WTC11 (cell line): ENCODE results near the gene CNOT1. TPM values are rescaled to one million over a fixed set of nuclear protein-coding genes. Genes with fewer than 3 reads are reported as not detected.
A peak's percentile ranks its signal among the peaks of the same experiment; 100 is the strongest.

Source experiments
- ATAC-seq: fragments of 200-7000 bp; cut with Tn5 transposase; 2 replicates; pipeline ENCODE4 v1.10.0; 2021; ENCODE audit warnings: mild to moderate bottlenecking, moderate library complexity
- CTCF ChIA-PET: fragments of 300-600 bp; sonication (Branson Sonifier 250); formaldehyde crosslinking; loops from one replicate; lab custom pipeline; 2021; ENCODE audit warnings: antibody characterized with exemption; lab: Charles Lee
- POLR2A ChIA-PET: fragments of 350-600 bp; sonication (Branson Sonifier 250); formaldehyde crosslinking; loops from one replicate; lab custom pipeline; 2021; ENCODE audit warnings: antibody characterized with exemption; lab: Charles Lee
- DNase-seq: peaks from one replicate; pipeline ENCODE4 v3.0.0; 2021; ENCODE audit warnings: low spot score
- H3K27ac Mint-ChIP-seq: 2 replicates; pipeline ENCODE4 v1.8.0; 2021; ENCODE audit warnings: mixed read lengths
- H3K27me3 Mint-ChIP-seq: 2 replicates; pipeline ENCODE4 v1.8.0; 2021; ENCODE audit warnings: low read depth, mild to moderate bottlenecking, moderate library complexity, mixed read lengths
- H3K36me3 Mint-ChIP-seq: 2 replicates; pipeline ENCODE4 v1.8.0; 2021; ENCODE audit warnings: mixed read lengths
- H3K4me1 Mint-ChIP-seq: 2 replicates; pipeline ENCODE4 v1.8.0; 2022; ENCODE audit warnings: mixed read lengths
- H3K4me3 Mint-ChIP-seq: 2 replicates; pipeline ENCODE4 v1.8.0; 2021; ENCODE audit warnings: mild to moderate bottlenecking, moderate library complexity, mixed read lengths
- H3K9me3 Mint-ChIP-seq: 2 replicates; pipeline ENCODE4 v1.8.0; 2021; ENCODE audit warnings: mixed read lengths
- AFF4 ChIP-seq: sonication (generic); formaldehyde crosslinking; IDR thresholded peaks from 2 replicates; pipeline ENCODE4 v1.8.1; 2023; ENCODE audit warnings: mild to moderate bottlenecking, missing genetic modification reagents, borderline replicate concordance
- CDX4 ChIP-seq: fragments of 250-450 bp; sonication (Bioruptor Pico); IDR thresholded peaks from 2 replicates; pipeline ENCODE4 v1.9.0; 2021; ENCODE audit warnings: moderate library complexity, mild to moderate bottlenecking, inconsistent platforms, borderline replicate concordance
- CTCF ChIP-seq: fragments of 200-600 bp; IDR thresholded peaks from 2 replicates; pipeline ENCODE4 v1.8.0; 2022; ENCODE audit warnings: antibody characterized with exemption
- E2F4 ChIP-seq: sonication (generic); formaldehyde crosslinking; IDR thresholded peaks from 2 replicates; pipeline ENCODE4 v1.8.1; 2022; ENCODE audit warnings: low read depth, mild to moderate bottlenecking, moderate library complexity, missing genetic modification reagents, borderline replicate concordance
- ETV6 ChIP-seq: sonication (generic); formaldehyde crosslinking; IDR thresholded peaks from 2 replicates; pipeline ENCODE4 v1.8.1; 2022; ENCODE audit warnings: mild to moderate bottlenecking, missing genetic modification reagents
- FOXP1 ChIP-seq: sonication (generic); formaldehyde crosslinking; IDR thresholded peaks from 2 replicates; pipeline ENCODE4 v1.8.0; 2022; ENCODE audit warnings: missing genetic modification reagents, mild to moderate bottlenecking, moderate library complexity, borderline replicate concordance
- GTF2I ChIP-seq: fragments of 250-450 bp; sonication (Bioruptor Pico); conservative IDR thresholded peaks from 2 replicates; pipeline ENCODE4 v1.4.0; 2021; ENCODE audit warnings: mild to moderate bottlenecking
- MYBL2 ChIP-seq: sonication (generic); formaldehyde crosslinking; IDR thresholded peaks from 2 replicates; pipeline ENCODE4 v1.8.1; 2023; ENCODE audit warnings: mild to moderate bottlenecking, moderate library complexity, missing genetic modification reagents
- NFATC4 ChIP-seq: fragments of 250-450 bp; sonication (Bioruptor Pico); IDR thresholded peaks from 2 replicates; pipeline ENCODE4 v1.9.0; 2021; ENCODE audit warnings: mild to moderate bottlenecking
- NFE2L1 ChIP-seq: sonication (generic); formaldehyde crosslinking; IDR thresholded peaks from 2 replicates; pipeline ENCODE4 v1.8.1; 2023; ENCODE audit warnings: missing genetic modification reagents
- NR2C2 ChIP-seq: sonication (generic); formaldehyde crosslinking; IDR thresholded peaks from 2 replicates; pipeline ENCODE4 v1.8.0; 2022; ENCODE audit warnings: mild to moderate bottlenecking, missing genetic modification reagents
- NR3C1 ChIP-seq: sonication (generic); formaldehyde crosslinking; conservative IDR thresholded peaks from 2 replicates; pipeline ENCODE4 v1.8.1; 2023; ENCODE audit warnings: low read depth, mild to moderate bottlenecking, missing genetic modification reagents
- PRDM15 ChIP-seq: sonication (generic); formaldehyde crosslinking; IDR thresholded peaks from 2 replicates; pipeline ENCODE4 v1.8.0; 2022; ENCODE audit warnings: missing genetic modification reagents
- PREB ChIP-seq: sonication (generic); formaldehyde crosslinking; IDR thresholded peaks from 2 replicates; pipeline ENCODE4 v1.8.1; 2022; ENCODE audit warnings: mild to moderate bottlenecking, missing genetic modification reagents, moderate library complexity, borderline replicate concordance
- ZBTB43 ChIP-seq: sonication (generic); formaldehyde crosslinking; IDR thresholded peaks from 2 replicates; pipeline ENCODE4 v1.8.1; 2023; ENCODE audit warnings: mild to moderate bottlenecking, missing genetic modification reagents
- ZNF138 ChIP-seq: sonication (generic); formaldehyde crosslinking; conservative IDR thresholded peaks from 2 replicates; pipeline ENCODE4 v1.8.1; 2022; ENCODE audit warnings: mild to moderate bottlenecking, moderate library complexity, missing genetic modification reagents
- ZNF416 ChIP-seq: fragments of 250-450 bp; sonication (Bioruptor Pico); IDR thresholded peaks from 2 replicates; pipeline ENCODE4 v1.9.0; 2021; ENCODE audit warnings: mild to moderate bottlenecking, inconsistent platforms
- ZNF671 ChIP-seq: fragments of 250-450 bp; sonication (Bioruptor Pico); IDR thresholded peaks from 2 replicates; pipeline ENCODE4 v1.8.0; 2021; ENCODE audit warnings: mild to moderate bottlenecking
- total RNA-seq: library from RNA; stranded (reverse); gene quantifications from 3 replicates; pipeline ENCODE4 v1.2.3, GENCODE V29; 2021

The CNOT1 gene
- total RNA-seq, 1 experiment from 2014 or later: 314 TPM

GRCh38 chr16:58507963-58508670 lies 121.5 kb downstream of the CNOT1 start:
- CTCF ChIA-PET: interaction anchor here (1.7 to 1.8 kb wide), 2 partner anchors 13 to 172 kb away, joined by 4 to 6 read pairs; no protein-coding TSS in a partner anchor
- no peak for TF ChIP-seq PRDM15 (CRISPR knock-in tag)
- TF ChIP-seq CTCF: no peak
- TF ChIP-seq CDX4 (CRISPR knock-in tag): no peak
- no peak for TF ChIP-seq AFF4 (CRISPR knock-in tag)
- no peak for TF ChIP-seq NFATC4 (CRISPR knock-in tag)
- TF ChIP-seq MYBL2: no peak
- no peak for TF ChIP-seq ZNF138
- TF ChIP-seq GTF2I (CRISPR knock-in tag): no peak
- no peak for TF ChIP-seq ZNF671 (CRISPR knock-in tag)
- TF ChIP-seq, all 79 proteins: peak for 0
- DNase-seq (no peak), ATAC-seq (no peak)
- Mint-ChIP-seq H3K36me3 (no peaks in the 10 kb centered on the region), H3K27ac (no peak overlapping the region), H3K4me3 (no peak overlapping the region), H3K9me3 (no peaks in the 10 kb centered on the region), H3K4me1 (peaks cover 17% of the 10 kb centered on the region), H3K27me3 (peaks cover 16% of the 10 kb centered on the region)
- POLR2A ChIA-PET: no interaction called here

- ATAC-seq (peak; percentile 36), DNase-seq (no peak)
- ChIA-PET CTCF (interaction anchor here (0.8 to 3.0 kb wide), 6 partner anchors 11 to 249 kb away, joined by 4 to 16 read pairs (median 4); no protein-coding TSS in a partner anchor), POLR2A (no interaction called here)
- peaks cover 23% of the 10 kb centered on the region for H3K27me3 Mint-ChIP-seq
- H3K27ac Mint-ChIP-seq: no peak overlapping the region
- no peaks in the 10 kb centered on the region for H3K9me3 Mint-ChIP-seq
- H3K4me3 Mint-ChIP-seq: no peak overlapping the region
- no peak for TF ChIP-seq ZBTB43 (CRISPR knock-in tag)
- no peak for TF ChIP-seq PREB
- TF ChIP-seq MYBL2: no peak
- TF ChIP-seq FOXP1 (CRISPR knock-in tag): no peak
- TF ChIP-seq ETV6 (CRISPR knock-in tag): no peak
- TF ChIP-seq E2F4 (CRISPR knock-in tag): no peak
- TF ChIP-seq ZNF416 (CRISPR knock-in tag): no peak
- no peak for TF ChIP-seq NR3C1 (CRISPR knock-in tag)
- TF ChIP-seq NFE2L1: no peak
- TF ChIP-seq NR2C2 (CRISPR knock-in tag): no peak
- peaks cover 17% of the 10 kb centered on the region for H3K4me1 Mint-ChIP-seq
- H3K36me3 Mint-ChIP-seq: no peaks in the 10 kb centered on the region
Observed at GRCh38 chr16:58507195-58507962, 122.2 kb downstream of the CNOT1 start.
